Measurements from ENCODE around the gene OR13C9. TPM values are rescaled to one million over a fixed set of nuclear protein-coding genes. Genes with fewer than 3 reads are reported as not detected.

OR13C9 gene
- total and polyA plus RNA-seq, 9 of the 15 experiments (the other 6 are each of a cell fraction or from before 2014, with no cell fraction given) = not detected

GRCh38 chr9:104608336-104608735, 9.7 kb downstream of the OR13C9 start:
- no peaks in the 10 kb centered on the region for H3K4me1 ChIP-seq (replicated peaks in 1 of 2; ENCODE audit: control insufficient read depth in 2 of 2, insufficient read depth in 2 of 2, low read length in 2 of 2)
- no peak overlapping the region for H2AFZ ChIP-seq (ENCODE audit: low read depth, low read length)
- no peak overlapping the region for H3K9ac ChIP-seq (ENCODE audit: insufficient read depth in 1 of 2, low read depth in 2 of 2, low read length in 2 of 2)
- H4K20me1 ChIP-seq (replicated peaks; ENCODE audit: control insufficient read depth, insufficient read depth, low read length) = no peaks in the 10 kb centered on the region
- 0% methylated on average over 1 of the region's 1 CpG for WGBS (ENCODE audit: insufficient coverage, low coverage, missing lambda C conversion rate)
- DNase-seq (ENCODE audit: extremely low read depth in 1 of 4, low spot score in 3 of 4) (no peak), FAIRE-seq (no peak), ATAC-seq (no peak)
- H3K4me3 ChIP-seq = no peak overlapping the region
- ChIA-PET POLR2A (no interaction called here), CTCF (ENCODE audit: low intra/inter-chr PET ratio) (no interaction called here)
- in situ Hi-C loops (cut with MboI) = no loop called here
- no peaks in the 10 kb centered on the region for H3K9me3 ChIP-seq (replicated peaks; ENCODE audit: control insufficient read depth, insufficient read depth, low read depth, low read length)
- no peak overlapping the region for H3K4me2 ChIP-seq (ENCODE audit: insufficient read depth, low read length)
- H3K36me3 ChIP-seq (ENCODE audit: control insufficient read depth, insufficient read depth, low read length) = no peaks in the 10 kb centered on the region
- BruUV-seq (replicated peaks) = no TSS peak
- no peak overlapping the region for H3K27ac ChIP-seq (ENCODE audit: extremely low read depth, low read depth, low read length)
- intact Hi-C loops (cut with micrococcal nuclease) = loop anchor here (10.0 kb wide), 1 partner anchor 64 kb away; no protein-coding TSS in a partner anchor
- no peaks in the 10 kb centered on the region for H3K79me2 ChIP-seq (ENCODE audit: control insufficient read depth, insufficient read depth, low read length)
- no peaks in the 10 kb centered on the region for H3K27me3 ChIP-seq (ENCODE audit: control insufficient read depth in 2 of 2, insufficient read depth in 2 of 2, low read length in 2 of 2)
- H3K9me1 ChIP-seq (ENCODE audit: control insufficient read depth, insufficient read depth, low read length) = no peaks in the 10 kb centered on the region
- TF ChIP-seq KAT2B (IDR thresholded peaks at IDR 0.05; ENCODE audit: low read depth, low read length) (no peak), CEBPG (CRISPR knock-in tag; IDR thresholded peaks at IDR 0.05) (no peak), CEBPG (tag; conservative IDR thresholded peaks at IDR 0.05 in 1 of 2, IDR thresholded peaks at IDR 0.05 in 1 of 2) (no peak), CEBPZ (IDR thresholded peaks at IDR 0.05; ENCODE audit: borderline replicate concordance, low read depth, low read length) (no peak), IRF1 (CRISPR knock-in tag; IDR thresholded peaks at IDR 0.05; ENCODE audit: borderline replicate concordance) (no peak), THRA (IDR thresholded peaks at IDR 0.05) (no peak), SNAPC5 (CRISPR knock-in tag; IDR thresholded peaks at IDR 0.05) (no peak), RERE (CRISPR knock-in tag; IDR thresholded peaks at IDR 0.05; ENCODE audit: borderline replicate concordance) (no peak), MLX (CRISPR knock-in tag; conservative IDR thresholded peaks at IDR 0.05) (no peak), GATAD2A (IDR thresholded peaks at IDR 0.05) (no peak)
